Measurements from ENCODE around the gene PF4V1. TPM values are rescaled to one million over a fixed set of nuclear protein-coding genes. Genes with fewer than 3 reads are reported as not detected.
"Not testable (repeated sequence)": the region's sequence is repeated elsewhere in the genome, so short reads cannot be mapped to it uniquely, and the experiment has no call there.

PF4V1 gene
- total and polyA plus RNA-seq, 10 donors = 0.67 to 12.3 (median 2.3) TPM

DNA sequence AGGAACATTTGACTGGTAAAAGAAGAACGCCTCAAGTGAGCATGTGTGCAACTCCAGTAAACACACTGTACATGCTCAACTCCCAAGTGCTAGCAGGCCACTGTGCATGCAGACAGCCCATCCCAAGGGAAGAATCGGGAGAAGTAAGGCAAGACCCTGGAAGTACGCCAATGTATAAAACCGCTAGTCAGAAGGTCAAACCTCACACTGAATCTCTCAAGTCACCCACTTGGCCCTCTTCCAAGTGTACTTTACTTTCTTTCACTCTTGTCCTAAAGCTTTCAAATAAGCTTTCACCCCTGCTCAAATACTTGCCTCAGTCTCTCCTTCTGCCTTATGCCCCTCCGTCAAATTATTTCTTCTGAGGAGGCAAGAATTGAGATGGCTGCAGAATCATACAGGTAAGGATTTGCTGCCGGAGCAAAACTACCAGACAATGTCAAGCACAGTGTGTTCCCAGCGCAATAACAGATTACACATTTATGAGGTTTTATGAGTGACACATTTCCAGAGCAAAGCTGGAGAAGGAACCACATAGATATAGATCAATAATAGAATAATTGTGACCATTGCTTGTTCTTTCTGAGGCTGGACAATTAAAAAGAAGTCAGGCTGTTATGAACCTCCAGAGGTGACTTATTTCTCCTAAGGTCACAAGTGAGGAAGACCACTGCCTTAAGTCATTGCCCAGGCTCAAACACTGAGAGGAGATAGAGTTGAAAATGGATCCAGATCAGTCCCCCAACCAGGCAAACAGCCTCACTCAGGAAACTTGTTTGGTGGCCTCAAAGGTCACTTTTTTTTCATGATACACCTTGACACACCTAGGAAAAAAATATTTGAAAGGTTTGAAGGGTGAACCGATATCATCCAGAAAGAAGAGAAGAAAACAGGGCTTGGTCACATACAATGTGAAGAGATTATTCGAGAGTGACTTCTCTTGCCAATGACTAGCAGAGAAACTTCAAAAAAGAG lies 42.4 kb downstream of the PF4V1 start:
- H3K36me3 ChIP-seq = no peaks in the 10 kb centered on the region
- intact Hi-C loops (cut with DNase I; ENCODE audit: low total_unique reads) = no loop called here
- peaks cover 0 to 10% (median 0%) of the 10 kb centered on the region in 6 donors for H3K4me1 ChIP-seq
- no peak overlapping the region for H3K4me3 ChIP-seq
- H3K9me3 ChIP-seq = no peaks in the 10 kb centered on the region
- TF ChIP-seq POLR2AphosphoS5 (IDR thresholded peaks at IDR 0.05) (no peak), POLR2A (IDR thresholded peaks at IDR 0.05) (no peak)
- TF ChIP-seq, protein P1, sequence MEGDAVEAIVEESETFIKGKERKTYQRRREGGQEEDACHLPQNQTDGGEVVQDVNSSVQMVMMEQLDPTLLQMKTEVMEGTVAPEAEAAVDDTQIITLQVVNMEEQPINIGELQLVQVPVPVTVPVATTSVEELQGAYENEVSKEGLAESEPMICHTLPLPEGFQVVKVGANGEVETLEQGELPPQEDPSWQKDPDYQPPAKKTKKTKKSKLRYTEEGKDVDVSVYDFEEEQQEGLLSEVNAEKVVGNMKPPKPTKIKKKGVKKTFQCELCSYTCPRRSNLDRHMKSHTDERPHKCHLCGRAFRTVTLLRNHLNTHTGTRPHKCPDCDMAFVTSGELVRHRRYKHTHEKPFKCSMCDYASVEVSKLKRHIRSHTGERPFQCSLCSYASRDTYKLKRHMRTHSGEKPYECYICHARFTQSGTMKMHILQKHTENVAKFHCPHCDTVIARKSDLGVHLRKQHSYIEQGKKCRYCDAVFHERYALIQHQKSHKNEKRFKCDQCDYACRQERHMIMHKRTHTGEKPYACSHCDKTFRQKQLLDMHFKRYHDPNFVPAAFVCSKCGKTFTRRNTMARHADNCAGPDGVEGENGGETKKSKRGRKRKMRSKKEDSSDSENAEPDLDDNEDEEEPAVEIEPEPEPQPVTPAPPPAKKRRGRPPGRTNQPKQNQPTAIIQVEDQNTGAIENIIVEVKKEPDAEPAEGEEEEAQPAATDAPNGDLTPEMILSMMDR (IDR thresholded peaks at IDR 0.05 in 8 of 11, conservative IDR thresholded peaks at IDR 0.05 in 3 of 11) = no peak
- H3K27ac ChIP-seq = peak overlapping the region in 2 of 8 donors; percentile 38 to 55
- DNase-seq = no peak
- H3K27me3 ChIP-seq (replicated peaks in 1 of 7) = no peaks in the 10 kb centered on the region
- WGBS, 5 donors = 65 to 78% (median 69%) methylated on average over 9 of the region's 9 CpGs

DNA sequence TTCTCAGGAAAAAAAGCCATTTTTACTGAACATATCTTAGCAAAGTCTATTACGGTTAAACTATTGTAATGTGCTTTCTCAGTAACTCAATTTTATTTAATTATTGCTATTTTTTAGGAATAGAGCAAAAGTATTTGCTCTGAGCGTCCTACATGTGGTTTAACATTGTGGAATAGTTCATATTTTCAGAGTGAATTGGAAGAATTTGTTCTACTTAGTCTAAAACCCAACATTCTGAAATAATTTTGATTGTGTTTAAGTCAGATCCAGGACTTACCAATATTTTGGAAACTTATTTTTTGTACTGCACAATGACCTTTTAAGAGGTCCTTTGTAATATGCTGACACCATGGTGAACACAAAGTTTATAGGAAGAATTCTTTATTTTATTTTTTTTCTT lies 43.3 kb downstream of the PF4V1 start:
- intact Hi-C loops (cut with DNase I; ENCODE audit: low total_unique reads) = no loop called here
- Histone ChIP-seq H3K4me1 (peaks cover 0 to 10% (median 0%) of the 10 kb centered on the region in 6 donors), H3K27ac (peak overlapping the region in 1 of 8 donors; percentile 28), H3K9me3 (no peaks in the 10 kb centered on the region), H3K36me3 (no peaks in the 10 kb centered on the region), H3K4me3 (no peak overlapping the region), H3K27me3 (replicated peaks in 1 of 7) (no peaks in the 10 kb centered on the region)
- no peak for DNase-seq
- TF ChIP-seq, protein P1 (IDR thresholded peaks at IDR 0.05 in 8 of 11, conservative IDR thresholded peaks at IDR 0.05 in 3 of 11) = no peak
- TF ChIP-seq POLR2A (IDR thresholded peaks at IDR 0.05) (no peak), POLR2AphosphoS5 (IDR thresholded peaks at IDR 0.05) (no peak)
- WGBS, 5 donors = 81 to 92% (median 90%) methylated on average over 2 of the region's 2 CpGs

DNA sequence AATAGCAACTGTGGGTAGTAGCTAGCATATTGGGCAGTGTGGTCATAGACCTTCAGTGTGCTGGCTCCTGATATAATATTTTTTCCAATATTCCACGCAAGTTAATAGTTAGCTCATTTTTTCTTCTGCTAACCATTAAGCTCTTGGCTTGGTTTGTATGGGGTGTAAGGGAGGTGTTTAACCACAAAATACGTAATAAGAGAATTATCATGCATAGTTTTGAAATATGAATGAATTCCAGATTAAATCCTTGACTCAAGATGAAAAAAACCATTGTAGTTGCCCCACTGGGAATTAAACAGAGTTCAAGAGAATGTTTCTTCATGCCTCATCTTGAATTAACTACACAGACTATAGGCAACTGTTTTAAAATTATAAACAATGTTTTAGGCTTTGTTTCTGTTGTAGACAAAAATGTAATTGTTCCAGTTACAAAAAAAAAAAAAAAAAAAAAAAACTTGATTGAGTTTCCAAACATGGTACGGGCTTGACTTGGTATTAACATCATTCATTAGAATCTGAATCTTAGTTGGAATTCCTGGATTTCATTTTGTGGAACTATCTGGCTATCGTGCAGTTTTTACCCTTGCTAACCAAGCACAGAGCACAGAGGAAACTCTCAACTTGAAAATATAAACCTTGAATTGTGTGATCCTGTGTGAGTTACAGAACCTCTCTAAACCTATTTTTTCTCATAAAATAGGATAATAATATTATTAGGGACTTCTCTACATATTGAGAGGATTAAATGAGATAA lies 44.5 kb downstream of the PF4V1 start:
- Histone ChIP-seq H3K9me3 (no peaks in the 10 kb centered on the region), H3K4me3 (no peak overlapping the region), H3K27ac (peak overlapping the region in 1 of 8 donors; percentile 28), H3K27me3 (replicated peaks in 1 of 7) (no peaks in the 10 kb centered on the region), H3K4me1 (peaks cover 0 to 1% (median 0%) of the 10 kb centered on the region in 6 donors), H3K36me3 (no peaks in the 10 kb centered on the region)
- TF ChIP-seq POLR2AphosphoS5 (IDR thresholded peaks at IDR 0.05) (no peak), POLR2A (IDR thresholded peaks at IDR 0.05) (no peak)
- TF ChIP-seq, protein P1 (IDR thresholded peaks at IDR 0.05 in 8 of 11, conservative IDR thresholded peaks at IDR 0.05 in 3 of 11) = no peak
- WGBS, 5 donors = 66 to 86% (median 74%) methylated on average over 4 of the region's 4 CpGs
- DNase-seq = no peak
- intact Hi-C loops (cut with DNase I; ENCODE audit: low total_unique reads) = no loop called here

DNA sequence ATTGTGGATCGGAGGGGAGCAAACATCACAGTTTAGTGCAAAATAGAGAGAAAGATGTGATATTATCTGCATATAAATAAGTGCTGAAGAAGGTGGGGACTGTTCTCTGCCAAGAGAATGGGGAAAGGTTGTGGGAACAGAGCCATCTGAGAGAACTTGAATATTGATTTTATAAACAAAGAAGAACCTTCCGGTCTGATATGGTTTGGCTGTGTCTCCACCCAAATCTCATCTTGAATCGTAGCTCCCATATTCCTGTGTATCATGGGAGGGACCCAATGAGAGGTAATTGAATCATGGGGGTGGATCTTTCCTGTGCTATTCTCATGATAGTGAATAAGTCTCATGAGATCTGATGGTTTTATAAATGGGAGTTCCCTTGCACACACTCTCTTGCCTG lies 46.2 kb downstream of the PF4V1 start:
- H3K36me3 ChIP-seq; H3K4me3 ChIP-seq; H3K9me3 ChIP-seq; H3K27ac ChIP-seq; intact Hi-C loops (cut with DNase I; ENCODE audit: low total_unique reads); H3K27me3 ChIP-seq (replicated peaks in 1 of 7); DNase-seq; H3K4me1 ChIP-seq: not testable (repeated sequence)
- 84 to 92% (median 89%) methylated on average over 3 of the region's 3 CpGs for WGBS, 5 donors
